ENCODE data around the gene ACTN1. TPM values are rescaled to one million over a fixed set of nuclear protein-coding genes. Genes with fewer than 3 reads are reported as not detected.

The ACTN1 gene
- total and polyA plus RNA-seq, 10 of the 15 experiments (the other 5 are each of a cell fraction or from before 2014, with no cell fraction given), result 0.14 to 39.4 (median 2.6) TPM

- TF ChIP-seq CEBPZ (IDR thresholded peaks at IDR 0.05; ENCODE audit: low read depth, low read length), result no peak
Measured at GRCh38 chr14:68942296-68943035, 36.6 kb downstream of the ACTN1 start (continued).

DNA sequence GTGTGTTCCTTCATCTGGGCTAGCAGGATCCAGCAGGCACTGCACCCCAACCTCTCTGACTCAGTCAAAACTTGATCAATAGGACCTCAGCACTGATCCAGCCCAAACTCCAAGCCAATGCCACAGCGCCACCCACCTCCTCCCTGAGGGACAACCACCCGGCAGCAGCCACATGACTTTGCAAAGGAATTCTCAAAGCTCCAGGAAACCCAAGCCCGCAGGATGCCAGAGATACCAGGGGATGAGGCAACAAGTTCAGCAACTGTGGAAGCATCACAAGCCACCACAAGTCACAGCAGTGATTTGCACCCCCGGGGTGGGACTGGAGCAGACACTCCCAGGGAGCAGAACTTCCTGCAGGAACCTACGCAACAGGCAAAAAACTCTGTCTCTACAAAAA, 37.3 kb downstream of the ACTN1 start:
- H3K4me3 ChIP-seq, result no peak overlapping the region
- H3K36me3 ChIP-seq (ENCODE audit: control insufficient read depth in 2 of 2, insufficient read depth in 2 of 2, low read length in 1 of 2), result no peaks in the 10 kb centered on the region
- no peak overlapping the region for H3K4me2 ChIP-seq (ENCODE audit: control insufficient read depth, insufficient read depth)
- in situ Hi-C loops (cut with MboI) (no loop called here), intact Hi-C loops (cut with micrococcal nuclease; ENCODE audit: unreplicated experiment) (no loop called here)
- FAIRE-seq, result no peak
- peaks cover 3% of the 10 kb centered on the region; the same call in 1 of the 2 replicates for H3K4me1 ChIP-seq (ENCODE audit: control insufficient read depth, insufficient read depth, low read length)
- no peak overlapping the region for H3K27ac ChIP-seq (ENCODE audit: control insufficient read depth, insufficient read depth)
- WGBS (ENCODE audit: insufficient coverage, insufficient replicate concordance, low lambda C conversion rate, missing lambda C conversion rate), result 53% methylated on average over 5 of the region's 5 CpGs
- ChIA-PET RAD21 (ENCODE audit: unreplicated experiment) (no interaction called here), CTCF (no interaction called here), POLR2A (no interaction called here), SMC1A (ENCODE audit: uncharacterized antibody, unreplicated experiment) (no interaction called here)
- no peak for ATAC-seq
- no peaks in the 10 kb centered on the region for H3K79me2 ChIP-seq (ENCODE audit: control insufficient read depth, insufficient read depth, low read length)
- no peak overlapping the region for H2AFZ ChIP-seq (ENCODE audit: control insufficient read depth, low read depth, low read length)
- H3K9ac ChIP-seq (ENCODE audit: control insufficient read depth, insufficient read depth, low read length), result no peak overlapping the region
- no peaks in the 10 kb centered on the region for H3K9me3 ChIP-seq (replicated peaks; ENCODE audit: control insufficient read depth, insufficient read depth, low read length)
- no TSS peak for BruUV-seq (replicated peaks)
- no peaks in the 10 kb centered on the region; the same call in 1 of the 2 replicates for H4K20me1 ChIP-seq (ENCODE audit: control insufficient read depth, insufficient read depth)
- H3K27me3 ChIP-seq (replicated peaks in 1 of 2; ENCODE audit: control insufficient read depth in 2 of 2, insufficient read depth in 2 of 2, low read length in 1 of 2), result 0 out of 4 replicates have a peak, but pooled peaks cover 0 to 4% of the 10 kb centered on the region in 2 experiments
- TF ChIP-seq ZNF384 (IDR thresholded peaks at IDR 0.05; ENCODE audit: borderline replicate concordance, low read depth, low read length) (no peak), ESRRA (IDR thresholded peaks at IDR 0.05; ENCODE audit: low read length) (no peak)
- DNase-seq (ENCODE audit: low read depth, low spot score), result no peak

Measured in GM12878 (cell line).